ENCODE measurements around the gene HORMAD2. TPM values are rescaled to one million over a fixed set of nuclear protein-coding genes. Genes with fewer than 3 reads are reported as not detected.

HORMAD2 gene
- total RNA-seq, 1 experiment from 2014 or later = not detected

DNA sequence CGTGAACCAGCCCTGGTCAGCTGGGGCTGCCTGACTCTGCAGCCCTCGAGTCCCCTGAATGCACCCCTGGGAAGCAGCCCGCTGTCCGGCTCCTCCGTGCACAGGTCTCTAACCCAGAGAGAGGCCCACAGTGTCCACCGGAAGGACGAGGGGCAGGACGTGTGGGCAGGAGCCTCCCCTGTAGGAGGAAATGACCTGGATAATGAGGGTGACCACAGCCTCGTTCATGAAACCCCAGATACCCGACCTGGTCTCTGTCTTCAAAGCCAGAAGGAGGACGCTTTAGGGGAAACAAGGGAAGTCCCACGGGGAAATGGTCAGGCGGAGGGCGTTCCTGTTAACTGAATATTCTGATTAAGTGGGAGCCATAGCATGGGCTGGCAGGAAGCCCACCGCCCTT is 143.0 kb downstream of the HORMAD2 start:
- intact Hi-C loops (cut with micrococcal nuclease; ENCODE audit: unreplicated experiment) = no loop called here
- no peak for TF ChIP-seq EZH2 (IDR thresholded peaks at IDR 0.05; ENCODE audit: low read depth)
- TF ChIP-seq, protein P1, sequence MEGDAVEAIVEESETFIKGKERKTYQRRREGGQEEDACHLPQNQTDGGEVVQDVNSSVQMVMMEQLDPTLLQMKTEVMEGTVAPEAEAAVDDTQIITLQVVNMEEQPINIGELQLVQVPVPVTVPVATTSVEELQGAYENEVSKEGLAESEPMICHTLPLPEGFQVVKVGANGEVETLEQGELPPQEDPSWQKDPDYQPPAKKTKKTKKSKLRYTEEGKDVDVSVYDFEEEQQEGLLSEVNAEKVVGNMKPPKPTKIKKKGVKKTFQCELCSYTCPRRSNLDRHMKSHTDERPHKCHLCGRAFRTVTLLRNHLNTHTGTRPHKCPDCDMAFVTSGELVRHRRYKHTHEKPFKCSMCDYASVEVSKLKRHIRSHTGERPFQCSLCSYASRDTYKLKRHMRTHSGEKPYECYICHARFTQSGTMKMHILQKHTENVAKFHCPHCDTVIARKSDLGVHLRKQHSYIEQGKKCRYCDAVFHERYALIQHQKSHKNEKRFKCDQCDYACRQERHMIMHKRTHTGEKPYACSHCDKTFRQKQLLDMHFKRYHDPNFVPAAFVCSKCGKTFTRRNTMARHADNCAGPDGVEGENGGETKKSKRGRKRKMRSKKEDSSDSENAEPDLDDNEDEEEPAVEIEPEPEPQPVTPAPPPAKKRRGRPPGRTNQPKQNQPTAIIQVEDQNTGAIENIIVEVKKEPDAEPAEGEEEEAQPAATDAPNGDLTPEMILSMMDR (conservative IDR thresholded peaks at IDR 0.05) = no peak
- peak overlapping the region; percentile 50 for H3K4me2 ChIP-seq
- BruUV-seq (replicated peaks) = no TSS peak
- ChIA-PET POLR2A (ENCODE audit: unreplicated experiment) (no interaction called here), CTCF (no interaction called here)
- DNase-seq = no peak
- no peak overlapping the region for H2AFZ ChIP-seq
- no peak overlapping the region for H3K4me3 ChIP-seq
- H3K9me2 ChIP-seq (ENCODE audit: insufficient read depth) = no peaks in the 10 kb centered on the region
- peaks cover 58% of the 10 kb centered on the region for H3K4me1 ChIP-seq (replicated peaks; ENCODE audit: insufficient read depth)
- no peaks in the 10 kb centered on the region for H4K20me1 ChIP-seq (ENCODE audit: insufficient read depth)
- peaks cover 44% of the 10 kb centered on the region for H3F3A ChIP-seq (ENCODE audit: insufficient read depth, low read depth)
- H3K27ac ChIP-seq = peak overlapping the region; percentile 89
- H3K9me3 ChIP-seq (ENCODE audit: insufficient read depth, low read depth) = no peaks in the 10 kb centered on the region
- H3K79me2 ChIP-seq (ENCODE audit: low read depth) = no peaks in the 10 kb centered on the region
- no peaks in the 10 kb centered on the region for H3K27me3 ChIP-seq (ENCODE audit: insufficient read depth, low read depth)
- no peaks in the 10 kb centered on the region for H3K36me3 ChIP-seq (ENCODE audit: low read depth)

DNA sequence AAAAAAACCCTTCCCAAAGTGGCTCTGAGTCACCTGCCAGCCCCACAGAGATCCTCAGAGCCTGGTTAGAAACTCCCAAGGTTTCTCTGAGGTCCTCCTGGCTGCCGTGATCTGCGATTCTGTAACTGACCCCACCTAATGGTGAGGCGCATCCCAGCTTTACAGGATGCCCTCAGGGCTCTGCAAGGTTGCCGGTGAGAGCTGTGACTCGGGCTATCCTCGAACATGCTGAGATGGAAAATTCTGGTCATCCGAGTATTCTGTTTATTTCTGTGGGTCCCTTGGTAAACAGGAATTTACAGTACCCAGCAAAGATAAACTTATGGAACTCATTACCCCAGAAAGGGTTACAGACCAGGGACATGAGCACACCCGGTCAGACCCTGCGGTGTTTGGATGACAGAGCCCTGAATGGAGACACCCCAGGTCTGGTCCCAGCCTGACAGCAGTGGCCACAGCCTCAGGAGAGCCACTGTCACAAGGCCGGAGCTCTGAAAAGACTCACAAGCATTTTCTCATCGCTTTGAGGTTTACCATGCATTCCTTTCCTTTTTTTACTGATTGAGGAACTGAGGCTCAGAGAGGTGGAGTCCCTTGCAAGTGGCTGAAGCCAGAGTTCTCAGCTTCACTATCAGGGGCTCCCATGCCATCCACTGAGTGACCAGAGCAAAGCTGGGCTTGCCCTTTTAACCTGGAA is 144.0 kb downstream of the HORMAD2 start:
- CTCF ChIA-PET = interaction anchor here (0.5 kb wide), 1 partner anchor 15 kb away, joined by 7 read pairs; no protein-coding TSS in a partner anchor
- Histone ChIP-seq H4K20me1 (ENCODE audit: insufficient read depth) (no peaks in the 10 kb centered on the region), H3K4me2 (peak overlapping the region; percentile 50), H3K79me2 (ENCODE audit: low read depth) (no peaks in the 10 kb centered on the region), H3F3A (ENCODE audit: insufficient read depth, low read depth) (peaks cover 52% of the 10 kb centered on the region), H3K9me2 (ENCODE audit: insufficient read depth) (no peaks in the 10 kb centered on the region), H2AFZ (no peak overlapping the region), H3K27me3 (ENCODE audit: insufficient read depth, low read depth) (no peaks in the 10 kb centered on the region), H3K9me3 (ENCODE audit: insufficient read depth, low read depth) (no peaks in the 10 kb centered on the region), H3K4me1 (replicated peaks; ENCODE audit: insufficient read depth) (peaks cover 68% of the 10 kb centered on the region), H3K4me3 (no peak overlapping the region), H3K36me3 (ENCODE audit: low read depth) (no peaks in the 10 kb centered on the region), H3K27ac (peak overlapping the region; percentile 89)
- peak; percentile 71 to 94 for DNase-seq
- no TSS peak for BruUV-seq (replicated peaks)
- POLR2A ChIA-PET (ENCODE audit: unreplicated experiment) = no interaction called here
- intact Hi-C loops (cut with micrococcal nuclease; ENCODE audit: unreplicated experiment) = loop anchor here (1.0 kb wide), 1 partner anchor 28 kb away; no protein-coding TSS in a partner anchor
- TF ChIP-seq, protein P1 (conservative IDR thresholded peaks at IDR 0.05) = no peak; the same call in 1 of the 2 replicates
- no peak for TF ChIP-seq EZH2 (IDR thresholded peaks at IDR 0.05; ENCODE audit: low read depth)

DNA sequence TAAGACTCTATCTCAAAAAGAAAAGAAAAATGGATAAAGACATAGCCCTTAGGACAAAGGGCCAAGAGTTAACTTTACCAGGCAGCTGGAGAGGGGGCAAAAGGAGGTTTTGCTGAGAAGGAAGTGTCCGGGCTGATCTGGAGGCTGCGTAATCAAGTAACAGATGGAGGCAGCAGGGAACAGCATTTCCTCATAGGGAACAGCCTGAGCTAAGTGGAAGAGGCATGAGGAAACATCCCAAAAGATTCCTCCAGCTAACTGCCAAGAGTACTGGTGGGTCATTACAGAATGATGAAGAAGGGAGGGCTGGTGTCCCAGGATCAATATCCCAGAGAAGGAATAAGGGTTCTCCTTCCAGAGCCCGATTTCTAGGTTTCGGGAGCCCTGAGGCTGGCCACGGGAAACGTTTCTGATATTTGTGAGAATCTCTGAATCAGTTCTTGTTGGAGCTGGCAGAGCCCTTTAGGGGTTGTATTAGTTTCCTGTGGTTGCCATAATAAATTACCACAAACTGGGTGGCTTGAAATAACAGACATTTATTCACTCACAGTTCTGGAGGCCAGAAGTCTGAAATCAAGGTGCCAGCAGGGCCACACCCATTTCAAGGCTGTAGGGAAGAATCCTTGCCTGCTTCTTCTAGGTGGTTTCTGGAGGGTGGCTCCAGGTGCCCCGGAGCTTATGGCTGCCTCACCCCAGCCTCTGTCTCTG is 145.1 kb downstream of the HORMAD2 start:
- Histone ChIP-seq H3K27me3 (ENCODE audit: insufficient read depth, low read depth) (no peaks in the 10 kb centered on the region), H3K9me2 (ENCODE audit: insufficient read depth) (no peaks in the 10 kb centered on the region), H3K9me3 (ENCODE audit: insufficient read depth, low read depth) (no peaks in the 10 kb centered on the region), H3K36me3 (ENCODE audit: low read depth) (no peaks in the 10 kb centered on the region), H4K20me1 (ENCODE audit: insufficient read depth) (no peaks in the 10 kb centered on the region), H3K4me3 (no peak overlapping the region), H2AFZ (no peak overlapping the region), H3F3A (ENCODE audit: insufficient read depth, low read depth) (peaks cover 58% of the 10 kb centered on the region), H3K4me1 (replicated peaks; ENCODE audit: insufficient read depth) (peaks cover 75% of the 10 kb centered on the region), H3K79me2 (ENCODE audit: low read depth) (no peaks in the 10 kb centered on the region), H3K27ac (peak overlapping the region; percentile 89), H3K4me2 (peak overlapping the region; percentile 50)
- intact Hi-C loops (cut with micrococcal nuclease; ENCODE audit: unreplicated experiment) = no loop called here
- peak in 1 of 2 experiments; percentile 59 for DNase-seq
- no peak for TF ChIP-seq EZH2 (IDR thresholded peaks at IDR 0.05; ENCODE audit: low read depth)
- TF ChIP-seq, protein P1 (conservative IDR thresholded peaks at IDR 0.05) = no peak
- BruUV-seq (replicated peaks) = no TSS peak
- ChIA-PET POLR2A (ENCODE audit: unreplicated experiment) (interaction anchor here (0.6 kb wide), 4 partner anchors 10 to 661 kb away, joined by 3 to 5 read pairs (median 3); no protein-coding TSS in a partner anchor), CTCF (interaction anchor here (0.6 kb wide), 1 partner anchor 90 kb away, joined by 3 read pairs; no protein-coding TSS in a partner anchor)
